GM12874 (cell line): Measurements from ENCODE around the gene C19orf47.

ENCODE experiments used
- TF ChIP-seq, protein P1 (sequence below): IDR thresholded peaks from 2 replicates; pipeline ENCODE4 v1.5.1; 2011; ENCODE audit warnings: low read depth, mild to moderate bottlenecking, control low read depth, low read length, moderate library complexity; ENCODE audit not compliant: insufficient read depth

C19orf47 gene

GRCh38 chr19:40304306-40304705 is 43.9 kb downstream of the C19orf47 start:
- TF ChIP-seq, protein P1, sequence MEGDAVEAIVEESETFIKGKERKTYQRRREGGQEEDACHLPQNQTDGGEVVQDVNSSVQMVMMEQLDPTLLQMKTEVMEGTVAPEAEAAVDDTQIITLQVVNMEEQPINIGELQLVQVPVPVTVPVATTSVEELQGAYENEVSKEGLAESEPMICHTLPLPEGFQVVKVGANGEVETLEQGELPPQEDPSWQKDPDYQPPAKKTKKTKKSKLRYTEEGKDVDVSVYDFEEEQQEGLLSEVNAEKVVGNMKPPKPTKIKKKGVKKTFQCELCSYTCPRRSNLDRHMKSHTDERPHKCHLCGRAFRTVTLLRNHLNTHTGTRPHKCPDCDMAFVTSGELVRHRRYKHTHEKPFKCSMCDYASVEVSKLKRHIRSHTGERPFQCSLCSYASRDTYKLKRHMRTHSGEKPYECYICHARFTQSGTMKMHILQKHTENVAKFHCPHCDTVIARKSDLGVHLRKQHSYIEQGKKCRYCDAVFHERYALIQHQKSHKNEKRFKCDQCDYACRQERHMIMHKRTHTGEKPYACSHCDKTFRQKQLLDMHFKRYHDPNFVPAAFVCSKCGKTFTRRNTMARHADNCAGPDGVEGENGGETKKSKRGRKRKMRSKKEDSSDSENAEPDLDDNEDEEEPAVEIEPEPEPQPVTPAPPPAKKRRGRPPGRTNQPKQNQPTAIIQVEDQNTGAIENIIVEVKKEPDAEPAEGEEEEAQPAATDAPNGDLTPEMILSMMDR = no peak

GRCh38 chr19:40303765-40304164 is 44.4 kb downstream of the C19orf47 start:
- TF ChIP-seq, protein P1 = no peak

GRCh38 chr19:40302224-40303011 is 45.8 kb downstream of the C19orf47 start:
- TF ChIP-seq, protein P1 = no peak

DNA sequence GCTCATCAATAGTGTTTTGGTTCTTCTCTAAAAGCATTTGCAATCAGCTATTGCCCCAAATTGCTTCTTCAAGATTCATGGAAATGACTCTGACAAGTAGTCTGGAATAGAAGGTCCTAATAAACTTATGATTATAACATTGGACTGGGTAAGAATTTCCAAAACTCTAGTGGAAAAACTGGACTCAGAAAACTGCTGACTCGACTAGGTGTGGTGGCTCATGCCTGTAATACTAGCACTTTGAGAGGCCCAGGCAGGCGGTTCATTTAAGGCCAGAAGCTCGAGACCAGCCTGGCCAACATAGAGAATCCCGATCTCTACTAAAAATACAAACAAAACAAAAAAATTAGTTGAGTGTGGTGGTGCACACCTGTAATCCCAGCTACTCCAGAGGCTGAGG is 47.5 kb downstream of the C19orf47 start:
- TF ChIP-seq, protein P1 = no peak

DNA sequence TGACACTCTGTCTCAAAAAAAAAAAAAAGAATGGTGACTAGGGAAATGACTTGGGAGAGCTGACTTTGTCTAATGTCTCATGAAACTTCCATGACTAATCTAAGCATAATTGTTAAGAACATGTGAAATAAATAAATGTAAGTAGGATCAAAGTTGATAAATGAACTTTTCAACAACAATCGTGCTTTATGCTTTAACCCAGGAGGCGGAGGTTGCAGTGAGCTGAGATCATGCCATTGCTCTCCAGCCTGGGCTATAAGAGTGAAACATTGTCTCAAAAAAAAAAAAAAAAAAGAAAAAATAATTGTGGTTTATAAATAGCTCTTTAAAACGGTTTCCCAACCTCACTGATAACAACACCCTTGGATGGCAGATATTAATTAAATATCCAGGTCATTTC is 50.2 kb downstream of the C19orf47 start:
- TF ChIP-seq, protein P1 = no peak

- TF ChIP-seq, protein P1 = no peak
Observed at GRCh38 chr19:40294560-40294959, 53.6 kb downstream of the C19orf47 start.

GRCh38 chr19:40286971-40287421 is 61.2 kb downstream of the C19orf47 start:
- TF ChIP-seq, protein P1 = no peak
